Activated CD8-positive, alpha-beta T cell treated with anti-CD3 and anti-CD28 coated beads, Interleukin-2, amount 10 ng/mL, durations not matched to agents 7 days and 5 days (primary cell): ENCODE measurements around the gene FAM83C. TPM values are rescaled to one million over a fixed set of nuclear protein-coding genes. Genes with fewer than 3 reads are reported as not detected.

ENCODE experiments used
- ATAC-seq: fragments of 150-1000 bp; cut with Tn5 transposase; one replicate; pipeline ENCODE4 v1.10.0; 2021; ENCODE audit warnings: moderate library complexity
- CTCF ChIA-PET: fragments of 350-600 bp; sonication (Branson Sonifier 250); formaldehyde crosslinking; loops from one replicate; lab custom pipeline; 2021; ENCODE audit warnings: antibody characterized with exemption; lab: Charles Lee
- POLR2A ChIA-PET: fragments of 350-600 bp; sonication (Branson Sonifier 250); formaldehyde crosslinking; loops from one replicate; lab custom pipeline; 2021; ENCODE audit warnings: antibody characterized with exemption; lab: Charles Lee
- DNase-seq: peaks from one replicate; pipeline ENCODE4 v3.0.0-alpha.2; 2020
- H3K27ac Mint-ChIP-seq: one replicate; pipeline ENCODE4 v1.8.0; 2021; ENCODE audit warnings: mild to moderate bottlenecking, mixed read lengths
- H3K27me3 Mint-ChIP-seq: one replicate; pipeline ENCODE4 v1.8.0; 2021; ENCODE audit warnings: low read depth, mixed read lengths
- H3K36me3 Mint-ChIP-seq: one replicate; pipeline ENCODE4 v1.8.0; 2021; ENCODE audit warnings: low read depth, mixed read lengths
- H3K4me1 Mint-ChIP-seq: one replicate; pipeline ENCODE4 v1.8.0; 2021; ENCODE audit warnings: low read depth, mixed read lengths
- H3K4me3 Mint-ChIP-seq: one replicate; pipeline ENCODE4 v1.8.0; 2021; ENCODE audit warnings: mild to moderate bottlenecking, mixed read lengths
- H3K9me3 Mint-ChIP-seq: one replicate; pipeline ENCODE4 v1.8.0; 2022; ENCODE audit warnings: mixed read lengths; ENCODE audit not compliant: insufficient read depth
- total RNA-seq, 2 experiments: library from RNA; stranded (reverse); gene quantifications; one replicate each; pipeline ENCODE4 v1.2.3, GENCODE V29; 2021

The FAM83C gene
- total RNA-seq, 2 experiments from 2014 or later = not detected

- ATAC-seq (no peak), DNase-seq (no peak)
- Mint-ChIP-seq H3K27ac (no peak overlapping the region), H3K4me3 (no peak overlapping the region), H3K4me1 (no peaks in the 10 kb centered on the region), H3K9me3 (no peaks in the 10 kb centered on the region), H3K27me3 (peaks cover 2% of the 10 kb centered on the region), H3K36me3 (no peaks in the 10 kb centered on the region)
- CTCF ChIA-PET = interaction anchor here (1.4 kb wide), 1 partner anchor 152 kb away, joined by 4 read pairs; no protein-coding TSS in a partner anchor
- POLR2A ChIA-PET = no interaction called here
Measured at GRCh38 chr20:35295674-35296073, 3.4 kb upstream of the FAM83C start.

GRCh38 chr20:35295058-35295457 lies 2.8 kb upstream of the FAM83C start:
- CTCF ChIA-PET = interaction anchor here (1.1 kb wide), 1 partner anchor 12 kb away, joined by 4 read pairs; no protein-coding TSS in a partner anchor
- Mint-ChIP-seq H3K4me1 (no peaks in the 10 kb centered on the region), H3K27ac (no peak overlapping the region), H3K9me3 (no peaks in the 10 kb centered on the region), H3K4me3 (no peak overlapping the region), H3K27me3 (peaks cover 2% of the 10 kb centered on the region), H3K36me3 (no peaks in the 10 kb centered on the region)
- POLR2A ChIA-PET = no interaction called here
- ATAC-seq (no peak), DNase-seq (no peak)

- H3K27me3 Mint-ChIP-seq = peaks cover 2% of the 10 kb centered on the region
- no peak overlapping the region for H3K27ac Mint-ChIP-seq
- H3K9me3 Mint-ChIP-seq = no peaks in the 10 kb centered on the region
- DNase-seq (no peak), ATAC-seq (no peak)
- no peaks in the 10 kb centered on the region for H3K36me3 Mint-ChIP-seq
- no peaks in the 10 kb centered on the region for H3K4me1 Mint-ChIP-seq
- no peak overlapping the region for H3K4me3 Mint-ChIP-seq
- ChIA-PET POLR2A (interaction anchor here (0.6 kb wide), 1 partner anchor 155 kb away, joined by 3 read pairs; no protein-coding TSS in a partner anchor), CTCF (interaction anchor here (0.6 to 1.1 kb wide), 2 partner anchors 9 to 13 kb away, joined by 3 to 4 read pairs; no protein-coding TSS in a partner anchor)
Measured at GRCh38 chr20:35294293-35294685, 2.1 kb upstream of the FAM83C start.

GRCh38 chr20:35293303-35294292 lies 1.4 kb upstream of the FAM83C start:
- H3K27ac Mint-ChIP-seq = no peak overlapping the region
- no peak overlapping the region for H3K4me3 Mint-ChIP-seq
- DNase-seq (no peak), ATAC-seq (no peak)
- no peaks in the 10 kb centered on the region for H3K4me1 Mint-ChIP-seq
- H3K36me3 Mint-ChIP-seq = no peaks in the 10 kb centered on the region
- CTCF ChIA-PET = interaction anchor here (0.6 to 1.0 kb wide), 3 partner anchors 9 to 466 kb away, joined by 3 read pairs; no protein-coding TSS in a partner anchor
- POLR2A ChIA-PET = interaction anchor here (0.6 to 1.3 kb wide), 2 partner anchors 9 to 155 kb away, joined by 3 to 5 read pairs; partner anchors contain the start of gene EIF6
- no peaks in the 10 kb centered on the region for H3K9me3 Mint-ChIP-seq
- peaks cover 2% of the 10 kb centered on the region for H3K27me3 Mint-ChIP-seq

- ATAC-seq = no peak
- no peak overlapping the region for H3K27ac Mint-ChIP-seq
- ChIA-PET CTCF (interaction anchor here (1.0 kb wide), 1 partner anchor 10 kb away, joined by 3 read pairs; no protein-coding TSS in a partner anchor), POLR2A (interaction anchor here (0.6 to 1.3 kb wide), 2 partner anchors 8 to 178 kb away, joined by 3 to 5 read pairs; partner anchors contain the start of gene EIF6)
- H3K36me3 Mint-ChIP-seq = no peaks in the 10 kb centered on the region
- H3K9me3 Mint-ChIP-seq = no peaks in the 10 kb centered on the region
- H3K27me3 Mint-ChIP-seq = peaks cover 2% of the 10 kb centered on the region
- H3K4me3 Mint-ChIP-seq = no peak overlapping the region
- no peaks in the 10 kb centered on the region for H3K4me1 Mint-ChIP-seq
- no peak for DNase-seq
Measured at GRCh38 chr20:35292504-35293285, 470 bp upstream of the FAM83C start.

- Mint-ChIP-seq H3K27ac (no peak overlapping the region), H3K27me3 (peaks cover 2% of the 10 kb centered on the region), H3K36me3 (no peaks in the 10 kb centered on the region), H3K4me1 (peaks cover 2% of the 10 kb centered on the region), H3K4me3 (no peak overlapping the region), H3K9me3 (no peaks in the 10 kb centered on the region)
- ChIA-PET POLR2A (no interaction called here), CTCF (interaction anchor here (1.2 kb wide), 1 partner anchor 13 kb away, joined by 4 read pairs; no protein-coding TSS in a partner anchor)
- DNase-seq (no peak), ATAC-seq (no peak)
Measured at GRCh38 chr20:35290887-35291417, 1.3 kb downstream of the FAM83C start.

- Mint-ChIP-seq H3K27me3 (peaks cover 2% of the 10 kb centered on the region), H3K9me3 (no peaks in the 10 kb centered on the region), H3K36me3 (no peaks in the 10 kb centered on the region), H3K27ac (no peak overlapping the region), H3K4me1 (peaks cover 8% of the 10 kb centered on the region), H3K4me3 (no peak overlapping the region)
- ChIA-PET POLR2A (interaction anchor here (1.6 kb wide), 1 partner anchor 13 kb away, joined by 6 read pairs; the partner anchor contains the start of gene MMP24OS), CTCF (interaction anchor here (1.0 to 1.2 kb wide), 2 partner anchors 10 to 14 kb away, joined by 3 to 4 read pairs; no protein-coding TSS in a partner anchor)
- DNase-seq (no peak), ATAC-seq (no peak)
Measured at GRCh38 chr20:35290186-35290886, 1.9 kb downstream of the FAM83C start.

- no peak for DNase-seq
- Mint-ChIP-seq H3K4me3 (no peak overlapping the region), H3K27ac (no peak overlapping the region), H3K27me3 (no peaks in the 10 kb centered on the region), H3K9me3 (no peaks in the 10 kb centered on the region), H3K4me1 (peaks cover 17% of the 10 kb centered on the region), H3K36me3 (peaks cover under 1% of the 10 kb centered on the region)
- ATAC-seq = no peak
- ChIA-PET POLR2A (interaction anchor here (1.1 to 1.6 kb wide), 2 partner anchors 11 to 166 kb away, joined by 3 to 6 read pairs; partner anchors contain the start of gene MMP24OS), CTCF (no interaction called here)
Measured at GRCh38 chr20:35288325-35289060, 3.7 kb downstream of the FAM83C start.

- CTCF ChIA-PET = interaction anchor here (0.5 to 2.1 kb wide), 2 partner anchors 16 to 1317 kb away, joined by 3 to 6 read pairs; no protein-coding TSS in a partner anchor
- H3K4me1 Mint-ChIP-seq = peaks cover 21% of the 10 kb centered on the region
- DNase-seq = no peak
- no peaks in the 10 kb centered on the region for H3K27me3 Mint-ChIP-seq
- H3K4me3 Mint-ChIP-seq = no peak overlapping the region
- POLR2A ChIA-PET = interaction anchor here (0.6 to 2.5 kb wide), 4 partner anchors 9 to 167 kb away, joined by 3 to 7 read pairs (median 3); partner anchors contain the start of gene MMP24OS
- peaks cover 4% of the 10 kb centered on the region for H3K36me3 Mint-ChIP-seq
- H3K27ac Mint-ChIP-seq = no peak overlapping the region
- ATAC-seq = no peak
- H3K9me3 Mint-ChIP-seq = no peaks in the 10 kb centered on the region
Measured at GRCh38 chr20:35287509-35288324, 4.5 kb downstream of the FAM83C start.
